ENCODE data around the gene F2RL1. TPM values are rescaled to one million over a fixed set of nuclear protein-coding genes. Genes with fewer than 3 reads are reported as not detected.

Gene F2RL1
- total RNA-seq, 2 experiments from 2014 or later, result not detected

GRCh38 chr5:76867827-76868693 lies 49.2 kb downstream of the F2RL1 start:
- Histone ChIP-seq H3K27ac (ENCODE audit: low read depth, low read length, poor library complexity, severe bottlenecking) (no peak overlapping the region), H3K9me2 (ENCODE audit: insufficient read depth, low read length) (no peaks in the 10 kb centered on the region), H3K9me3 (ENCODE audit: low read length) (no peaks in the 10 kb centered on the region), H2AFZ (ENCODE audit: low read length) (peak overlapping the region; percentile 94), H3K4me2 (ENCODE audit: low read length) (peak overlapping the region; percentile 58), H3K4me1 (ENCODE audit: insufficient read depth, low read length, poor library complexity, severe bottlenecking) (peaks cover 44% of the 10 kb centered on the region), H4K20me1 (ENCODE audit: insufficient read depth, low read length) (no peaks in the 10 kb centered on the region), H3K79me2 (ENCODE audit: insufficient read depth, low read depth, low read length) (no peaks in the 10 kb centered on the region; the same call in 1 of the 2 replicates), H3K4me3 (ENCODE audit: low read depth, low read length, poor library complexity, severe bottlenecking) (no peak overlapping the region), H3K36me3 (ENCODE audit: insufficient read depth, low read length) (no peaks in the 10 kb centered on the region)
- ChIA-PET POLR2A (interaction anchor here (0.5 to 1.1 kb wide), 4 partner anchors 10 to 277 kb away, joined by 3 to 4 read pairs (median 4); no protein-coding TSS in a partner anchor), CTCF (ENCODE audit: unreplicated experiment) (interaction anchor here (0.5 kb wide), 1 partner anchor 163 kb away, joined by 3 read pairs; no protein-coding TSS in a partner anchor)
- peak; percentile 85 for DNase-seq (ENCODE audit: low spot score)
- BruUV-seq (replicated peaks), result no TSS peak
- no peak for TF ChIP-seq EZH2phosphoT487 (IDR thresholded peaks at IDR 0.05; ENCODE audit: borderline replicate concordance, low read depth, low read length)
- TF ChIP-seq CTCF (conservative IDR thresholded peaks at IDR 0.05; ENCODE audit: low read length), result peak; percentile 96
- intact Hi-C loops (cut with micrococcal nuclease; ENCODE audit: unreplicated experiment), result loop anchor here (1.0 to 2.0 kb wide), 5 partner anchors 148 to 624 kb away; partner anchors contain the start of gene WDR41

- peaks cover 56% of the 10 kb centered on the region for H3K4me1 ChIP-seq (ENCODE audit: insufficient read depth, low read length, poor library complexity, severe bottlenecking)
- no peak overlapping the region for H3K4me2 ChIP-seq (ENCODE audit: low read length)
- ChIA-PET CTCF (ENCODE audit: unreplicated experiment) (interaction anchor here (0.6 to 0.9 kb wide), 4 partner anchors 142 to 623 kb away, joined by 3 to 4 read pairs (median 3); no protein-coding TSS in a partner anchor), POLR2A (interaction anchor here (0.8 to 1.7 kb wide), 4 partner anchors 142 to 622 kb away, joined by 3 to 4 read pairs (median 3); partner anchors contain the start of gene WDR41)
- no peak for DNase-seq (ENCODE audit: low spot score)
- H3K27ac ChIP-seq (ENCODE audit: low read depth, low read length, poor library complexity, severe bottlenecking), result no peak overlapping the region
- no peak for TF ChIP-seq CTCF (conservative IDR thresholded peaks at IDR 0.05; ENCODE audit: low read length)
- no peak for TF ChIP-seq EZH2phosphoT487 (IDR thresholded peaks at IDR 0.05; ENCODE audit: borderline replicate concordance, low read depth, low read length)
- H3K9me2 ChIP-seq (ENCODE audit: insufficient read depth, low read length), result no peaks in the 10 kb centered on the region
- peaks cover 6% of the 10 kb centered on the region for H3K79me2 ChIP-seq (ENCODE audit: insufficient read depth, low read depth, low read length)
- H3K4me3 ChIP-seq (ENCODE audit: low read depth, low read length, poor library complexity, severe bottlenecking), result no peak overlapping the region
- intact Hi-C loops (cut with micrococcal nuclease; ENCODE audit: unreplicated experiment), result no loop called here
- H4K20me1 ChIP-seq (ENCODE audit: insufficient read depth, low read length), result no peaks in the 10 kb centered on the region
- no peaks in the 10 kb centered on the region for H3K36me3 ChIP-seq (ENCODE audit: insufficient read depth, low read length)
- no peaks in the 10 kb centered on the region for H3K9me3 ChIP-seq (ENCODE audit: low read length)
- BruUV-seq (replicated peaks), result no TSS peak
- peak overlapping the region; percentile 82; the same call in 1 of the 2 replicates for H2AFZ ChIP-seq (ENCODE audit: low read length)
These were observed 51.2 kb downstream of the F2RL1 start for GRCh38 chr5:76870046-76870445.
